ENCODE data around the gene FNIP1. TPM values are rescaled to one million over a fixed set of nuclear protein-coding genes. Genes with fewer than 3 reads are reported as not detected.

FNIP1 gene
- polyA plus RNA-seq, 1 donor from 2014 or later, result 18.1 TPM

- Histone ChIP-seq H3K79me2 (replicated peaks; ENCODE audit: insufficient read depth, low read length) (no peaks in the 10 kb centered on the region), H3K4me2 (ENCODE audit: low read length) (no peak overlapping the region), H3K4me3 (ENCODE audit: low read length) (no peak overlapping the region), H3K9ac (ENCODE audit: low read length) (no peak overlapping the region), H3F3A (ENCODE audit: insufficient read depth, low read length, poor library complexity, severe bottlenecking) (no peaks in the 10 kb centered on the region), H2AFZ (ENCODE audit: low read depth, low read length) (no peak overlapping the region), H3K27ac (ENCODE audit: low read length) (no peak overlapping the region), H3K9me3 (ENCODE audit: low read length) (no peaks in the 10 kb centered on the region), H3K36me3 (ENCODE audit: insufficient read depth, low read length) (peaks cover 8% of the 10 kb centered on the region), H4K20me1 (ENCODE audit: insufficient read depth) (no peaks in the 10 kb centered on the region), H3K27me3 (ENCODE audit: insufficient read depth, low read depth, low read length) (no peaks in the 10 kb centered on the region), H3K9me2 (ENCODE audit: insufficient read depth, low read length) (no peaks in the 10 kb centered on the region)
- TF ChIP-seq REST (IDR thresholded peaks at IDR 0.05; ENCODE audit: borderline replicate concordance) (no peak), TAF1 (IDR thresholded peaks at IDR 0.05; ENCODE audit: low read depth) (no peak), POLR2AphosphoS5 (IDR thresholded peaks at IDR 0.05) (no peak), RAD21 (conservative IDR thresholded peaks at IDR 0.05) (no peak), SMC3 (conservative IDR thresholded peaks at IDR 0.05; ENCODE audit: poor library complexity) (no peak), CTCF (IDR thresholded peaks at IDR 0.05; ENCODE audit: poor library complexity, severe bottlenecking) (no peak), EP300 (conservative IDR thresholded peaks at IDR 0.05; ENCODE audit: poor library complexity, severe bottlenecking) (no peak), MXI1 (conservative IDR thresholded peaks at IDR 0.05; ENCODE audit: poor library complexity, severe bottlenecking) (no peak), EZH2 (IDR thresholded peaks at IDR 0.05; ENCODE audit: borderline replicate concordance, insufficient read depth, low read length, poor library complexity, severe bottlenecking) (no peak)
These were observed 131.9 kb downstream of the FNIP1 start for GRCh38 chr5:131664929-131665328.

- Histone ChIP-seq H3K4me3 (ENCODE audit: low read length) (no peak overlapping the region), H4K20me1 (ENCODE audit: insufficient read depth) (no peaks in the 10 kb centered on the region), H3F3A (ENCODE audit: insufficient read depth, low read length, poor library complexity, severe bottlenecking) (no peaks in the 10 kb centered on the region), H3K36me3 (ENCODE audit: insufficient read depth, low read length) (peaks cover 17% of the 10 kb centered on the region), H3K4me2 (ENCODE audit: low read length) (no peak overlapping the region), H2AFZ (ENCODE audit: low read depth, low read length) (no peak overlapping the region), H3K9me2 (ENCODE audit: insufficient read depth, low read length) (no peaks in the 10 kb centered on the region), H3K9me3 (ENCODE audit: low read length) (no peaks in the 10 kb centered on the region), H3K27ac (ENCODE audit: low read length) (no peak overlapping the region), H3K27me3 (ENCODE audit: insufficient read depth, low read depth, low read length) (no peaks in the 10 kb centered on the region), H3K9ac (ENCODE audit: low read length) (no peak overlapping the region), H3K79me2 (replicated peaks; ENCODE audit: insufficient read depth, low read length) (no peaks in the 10 kb centered on the region)
- TF ChIP-seq EZH2 (IDR thresholded peaks at IDR 0.05; ENCODE audit: borderline replicate concordance, insufficient read depth, low read length, poor library complexity, severe bottlenecking) (no peak), TAF1 (IDR thresholded peaks at IDR 0.05; ENCODE audit: low read depth) (no peak), POLR2AphosphoS5 (IDR thresholded peaks at IDR 0.05) (no peak), SMC3 (conservative IDR thresholded peaks at IDR 0.05; ENCODE audit: poor library complexity) (no peak), RAD21 (conservative IDR thresholded peaks at IDR 0.05) (no peak), CTCF (IDR thresholded peaks at IDR 0.05; ENCODE audit: poor library complexity, severe bottlenecking) (no peak), EP300 (conservative IDR thresholded peaks at IDR 0.05; ENCODE audit: poor library complexity, severe bottlenecking) (no peak), REST (IDR thresholded peaks at IDR 0.05; ENCODE audit: borderline replicate concordance) (no peak), MXI1 (conservative IDR thresholded peaks at IDR 0.05; ENCODE audit: poor library complexity, severe bottlenecking) (no peak)
These were observed 134.9 kb downstream of the FNIP1 start for GRCh38 chr5:131661933-131662332.

Data from neural cell (in vitro differentiated cells).